Skeletal muscle satellite cell (primary cell): Measurements from ENCODE around the gene PALM.
A peak's percentile ranks its signal among the peaks of the same experiment; 100 is the strongest.

Experiments used
- H3K27me3 ChIP-seq: 2 replicates; pipeline ENCODE4 v1.7.0; 2013; ENCODE audit warnings: low read length; ENCODE audit not compliant: control insufficient read depth, insufficient read depth
- H3K36me3 ChIP-seq: 2 replicates; pipeline ENCODE4 v1.7.0; 2013; ENCODE audit warnings: mild to moderate bottlenecking, control low read depth, low read length; ENCODE audit not compliant: insufficient read depth
- H3K4me1 ChIP-seq: 2 replicates; pipeline ENCODE4 v1.7.0; 2013; ENCODE audit warnings: low read length; ENCODE audit not compliant: control insufficient read depth, insufficient read depth
- H3K4me2 ChIP-seq: 2 replicates; pipeline ENCODE4 v1.7.0; 2013; ENCODE audit warnings: mild to moderate bottlenecking, low read length
- H3K4me3 ChIP-seq: 2 replicates; pipeline ENCODE4 v1.7.0; 2013; ENCODE audit warnings: low read length
- H3K9ac ChIP-seq: 2 replicates; pipeline ENCODE4 v1.7.0; 2013; ENCODE audit warnings: mild to moderate bottlenecking, low read depth, low read length, moderate library complexity
- H3K9me3 ChIP-seq: replicated peaks from 2 replicates; pipeline ENCODE4 v1.7.0; 2013; ENCODE audit warnings: mild to moderate bottlenecking, control low read depth, low read length

The PALM gene

GRCh38 chr19:765179-765738 lies 56.5 kb downstream of the PALM start:
- H3K4me3 ChIP-seq: no peak overlapping the region
- no peaks in the 10 kb centered on the region for H3K27me3 ChIP-seq
- H3K9me3 ChIP-seq: no peaks in the 10 kb centered on the region
- no peak overlapping the region for H3K4me2 ChIP-seq
- peaks cover 7% of the 10 kb centered on the region for H3K4me1 ChIP-seq
- no peak overlapping the region for H3K9ac ChIP-seq
- H3K36me3 ChIP-seq: no peaks in the 10 kb centered on the region

GRCh38 chr19:768424-768823 lies 59.7 kb downstream of the PALM start:
- Histone ChIP-seq H3K4me3 (no peak overlapping the region), H3K4me2 (peak overlapping the region; percentile 37), H3K36me3 (no peaks in the 10 kb centered on the region), H3K27me3 (no peaks in the 10 kb centered on the region), H3K9ac (peak overlapping the region; percentile 26), H3K9me3 (no peaks in the 10 kb centered on the region), H3K4me1 (peaks cover 7% of the 10 kb centered on the region)

- Histone ChIP-seq H3K36me3 (no peaks in the 10 kb centered on the region), H3K4me2 (no peak overlapping the region), H3K9me3 (no peaks in the 10 kb centered on the region), H3K4me1 (peaks cover 7% of the 10 kb centered on the region), H3K27me3 (no peaks in the 10 kb centered on the region), H3K4me3 (no peak overlapping the region), H3K9ac (no peak overlapping the region)
Observed at GRCh38 chr19:769616-770015, 60.9 kb downstream of the PALM start.

- Histone ChIP-seq H3K9me3 (no peaks in the 10 kb centered on the region), H3K4me2 (no peak overlapping the region), H3K4me1 (peaks cover 7% of the 10 kb centered on the region), H3K4me3 (no peak overlapping the region), H3K27me3 (no peaks in the 10 kb centered on the region), H3K9ac (no peak overlapping the region), H3K36me3 (no peaks in the 10 kb centered on the region)
Observed at GRCh38 chr19:771332-771785, 62.6 kb downstream of the PALM start.

GRCh38 chr19:772063-772462 lies 63.3 kb downstream of the PALM start:
- Histone ChIP-seq H3K27me3 (no peaks in the 10 kb centered on the region), H3K4me2 (no peak overlapping the region), H3K36me3 (no peaks in the 10 kb centered on the region), H3K9me3 (no peaks in the 10 kb centered on the region), H3K4me3 (no peak overlapping the region), H3K4me1 (peaks cover 7% of the 10 kb centered on the region), H3K9ac (no peak overlapping the region)

GRCh38 chr19:772730-773436 lies 64.1 kb downstream of the PALM start:
- Histone ChIP-seq H3K4me1 (peaks cover 7% of the 10 kb centered on the region), H3K36me3 (no peaks in the 10 kb centered on the region), H3K4me3 (no peak overlapping the region), H3K4me2 (no peak overlapping the region), H3K9ac (no peak overlapping the region), H3K9me3 (no peaks in the 10 kb centered on the region), H3K27me3 (no peaks in the 10 kb centered on the region)

- no peak overlapping the region for H3K4me2 ChIP-seq
- H3K4me1 ChIP-seq: peaks cover 10% of the 10 kb centered on the region
- H3K9me3 ChIP-seq: no peaks in the 10 kb centered on the region
- H3K27me3 ChIP-seq: no peaks in the 10 kb centered on the region
- no peak overlapping the region for H3K9ac ChIP-seq
- H3K4me3 ChIP-seq: no peak overlapping the region
- no peaks in the 10 kb centered on the region for H3K36me3 ChIP-seq
Observed at GRCh38 chr19:776549-776948, 67.8 kb downstream of the PALM start.

- no peaks in the 10 kb centered on the region for H3K36me3 ChIP-seq
- H3K4me1 ChIP-seq: peaks cover 27% of the 10 kb centered on the region
- H3K4me2 ChIP-seq: peak overlapping the region; percentile 33
- H3K4me3 ChIP-seq: no peak overlapping the region
- H3K27me3 ChIP-seq: no peaks in the 10 kb centered on the region
- peak overlapping the region; percentile 61 for H3K9ac ChIP-seq
- no peaks in the 10 kb centered on the region for H3K9me3 ChIP-seq
Observed at GRCh38 chr19:778910-779653, 70.3 kb downstream of the PALM start.

GRCh38 chr19:780935-781334 lies 72.2 kb downstream of the PALM start:
- Histone ChIP-seq H3K4me1 (peaks cover 27% of the 10 kb centered on the region), H3K4me3 (no peak overlapping the region), H3K9ac (no peak overlapping the region), H3K4me2 (no peak overlapping the region), H3K27me3 (no peaks in the 10 kb centered on the region), H3K36me3 (no peaks in the 10 kb centered on the region), H3K9me3 (no peaks in the 10 kb centered on the region)

- no peaks in the 10 kb centered on the region for H3K36me3 ChIP-seq
- peaks cover 27% of the 10 kb centered on the region for H3K4me1 ChIP-seq
- no peaks in the 10 kb centered on the region for H3K27me3 ChIP-seq
- H3K9me3 ChIP-seq: no peaks in the 10 kb centered on the region
- H3K4me3 ChIP-seq: peak overlapping the region; percentile 63
- H3K9ac ChIP-seq: peak overlapping the region; percentile 47
- peak overlapping the region; percentile 79 for H3K4me2 ChIP-seq
Observed at GRCh38 chr19:781800-782184, 73.1 kb downstream of the PALM start.

- peaks cover 27% of the 10 kb centered on the region for H3K4me1 ChIP-seq
- H3K4me2 ChIP-seq: peak overlapping the region; percentile 79
- H3K4me3 ChIP-seq: peak overlapping the region; percentile 63
- H3K36me3 ChIP-seq: no peaks in the 10 kb centered on the region
- no peaks in the 10 kb centered on the region for H3K27me3 ChIP-seq
- peak overlapping the region; percentile 47 for H3K9ac ChIP-seq
- no peaks in the 10 kb centered on the region for H3K9me3 ChIP-seq
Observed at GRCh38 chr19:782185-782877, 73.6 kb downstream of the PALM start.
